ENCODE results near the gene BRINP3.

DNA sequence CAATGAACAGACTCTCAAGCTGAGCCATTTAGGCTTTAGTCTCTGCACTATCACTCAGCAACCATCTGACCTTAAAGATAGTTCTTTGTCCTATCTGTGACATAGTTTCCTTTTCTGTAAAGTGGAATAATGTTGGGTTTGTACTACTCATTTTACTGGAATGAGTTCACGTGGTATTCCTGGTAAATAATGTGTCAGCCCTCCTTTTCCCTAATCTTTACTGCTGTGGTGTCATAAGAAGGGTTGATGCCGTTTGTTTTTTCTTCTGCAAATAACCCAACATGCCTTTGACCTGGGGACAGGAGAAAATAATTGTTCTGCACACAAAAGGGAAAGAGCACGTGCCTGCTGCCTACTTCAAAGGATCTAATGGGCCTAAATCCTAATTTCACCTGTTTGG, 297.8 kb downstream of the BRINP3 start:
- no peak for TF ChIP-seq CTCF (IDR thresholded peaks at IDR 0.05; ENCODE audit: poor library complexity, severe bottlenecking)
- TF ChIP-seq EP300 (conservative IDR thresholded peaks at IDR 0.05; ENCODE audit: poor library complexity, severe bottlenecking), result no peak
- TF ChIP-seq TAF1 (IDR thresholded peaks at IDR 0.05; ENCODE audit: low read depth), result no peak
- TF ChIP-seq, protein P1, sequence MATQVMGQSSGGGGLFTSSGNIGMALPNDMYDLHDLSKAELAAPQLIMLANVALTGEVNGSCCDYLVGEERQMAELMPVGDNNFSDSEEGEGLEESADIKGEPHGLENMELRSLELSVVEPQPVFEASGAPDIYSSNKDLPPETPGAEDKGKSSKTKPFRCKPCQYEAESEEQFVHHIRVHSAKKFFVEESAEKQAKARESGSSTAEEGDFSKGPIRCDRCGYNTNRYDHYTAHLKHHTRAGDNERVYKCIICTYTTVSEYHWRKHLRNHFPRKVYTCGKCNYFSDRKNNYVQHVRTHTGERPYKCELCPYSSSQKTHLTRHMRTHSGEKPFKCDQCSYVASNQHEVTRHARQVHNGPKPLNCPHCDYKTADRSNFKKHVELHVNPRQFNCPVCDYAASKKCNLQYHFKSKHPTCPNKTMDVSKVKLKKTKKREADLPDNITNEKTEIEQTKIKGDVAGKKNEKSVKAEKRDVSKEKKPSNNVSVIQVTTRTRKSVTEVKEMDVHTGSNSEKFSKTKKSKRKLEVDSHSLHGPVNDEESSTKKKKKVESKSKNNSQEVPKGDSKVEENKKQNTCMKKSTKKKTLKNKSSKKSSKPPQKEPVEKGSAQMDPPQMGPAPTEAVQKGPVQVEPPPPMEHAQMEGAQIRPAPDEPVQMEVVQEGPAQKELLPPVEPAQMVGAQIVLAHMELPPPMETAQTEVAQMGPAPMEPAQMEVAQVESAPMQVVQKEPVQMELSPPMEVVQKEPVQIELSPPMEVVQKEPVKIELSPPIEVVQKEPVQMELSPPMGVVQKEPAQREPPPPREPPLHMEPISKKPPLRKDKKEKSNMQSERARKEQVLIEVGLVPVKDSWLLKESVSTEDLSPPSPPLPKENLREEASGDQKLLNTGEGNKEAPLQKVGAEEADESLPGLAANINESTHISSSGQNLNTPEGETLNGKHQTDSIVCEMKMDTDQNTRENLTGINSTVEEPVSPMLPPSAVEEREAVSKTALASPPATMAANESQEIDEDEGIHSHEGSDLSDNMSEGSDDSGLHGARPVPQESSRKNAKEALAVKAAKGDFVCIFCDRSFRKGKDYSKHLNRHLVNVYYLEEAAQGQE (IDR thresholded peaks at IDR 0.05; ENCODE audit: borderline replicate concordance), result no peak
